ENCODE measurements around the gene MAN2A2. TPM values are rescaled to one million over a fixed set of nuclear protein-coding genes. Genes with fewer than 3 reads are reported as not detected.
A peak's percentile ranks its signal among the peaks of the same experiment; 100 is the strongest.
"Not testable (repeated sequence)": the region's sequence is repeated elsewhere in the genome, so short reads cannot be mapped to it uniquely, and the experiment has no call there.

MAN2A2 gene
- total RNA-seq, 2 experiments from 2014 or later, result 139 to 141 TPM

- Mint-ChIP-seq H3K4me1 (ENCODE audit: low read depth) (peaks cover 27% of the 10 kb centered on the region), H3K27ac (peak overlapping the region; percentile 75), H3K9me3 (no peaks in the 10 kb centered on the region), H3K36me3 (ENCODE audit: low read depth) (peaks cover 29% of the 10 kb centered on the region), H3K27me3 (ENCODE audit: low read depth) (no peaks in the 10 kb centered on the region), H3K4me3 (peak overlapping the region; percentile 78)
- CTCF ChIA-PET, result interaction anchor here (1.0 to 8.1 kb wide), 6 partner anchors 11 to 256 kb away, joined by 4 to 169 read pairs (median 4); partner anchors contain the start of genes HDDC3 and UNC45A
- DNase-seq, result no peak
- intact Hi-C loops (cut with micrococcal nuclease), result loop anchor here (1.0 to 5.0 kb wide), 3 partner anchors 31 to 118 kb away; partner anchors contain the start of genes PRC1 and VPS33B
Observed at GRCh38 chr15:90903733-90904536, 833 bp downstream of the MAN2A2 start.

GRCh38 chr15:90904746-90905145, 1.6 kb downstream of the MAN2A2 start:
- intact Hi-C loops (cut with micrococcal nuclease), result loop anchor here (5.0 kb wide), 1 partner anchor 118 kb away; the partner anchor contains the start of gene VPS33B
- H3K27ac Mint-ChIP-seq, result no peak overlapping the region
- DNase-seq, result no peak
- no peaks in the 10 kb centered on the region for H3K27me3 Mint-ChIP-seq (ENCODE audit: low read depth)
- no peaks in the 10 kb centered on the region for H3K9me3 Mint-ChIP-seq
- CTCF ChIA-PET, result interaction anchor here (1.0 to 8.1 kb wide), 5 partner anchors 19 to 257 kb away, joined by 4 to 169 read pairs (median 4); partner anchors contain the start of genes HDDC3 and UNC45A
- no peak overlapping the region for H3K4me3 Mint-ChIP-seq
- peaks cover 35% of the 10 kb centered on the region for H3K36me3 Mint-ChIP-seq (ENCODE audit: low read depth)
- peaks cover 27% of the 10 kb centered on the region for H3K4me1 Mint-ChIP-seq (ENCODE audit: low read depth)

GRCh38 chr15:90905306-90906180, 2.4 kb downstream of the MAN2A2 start:
- Mint-ChIP-seq H3K27ac (no peak overlapping the region), H3K36me3 (ENCODE audit: low read depth) (peaks cover 40% of the 10 kb centered on the region), H3K4me1 (ENCODE audit: low read depth) (peaks cover 27% of the 10 kb centered on the region), H3K27me3 (ENCODE audit: low read depth) (no peaks in the 10 kb centered on the region), H3K4me3 (no peak overlapping the region), H3K9me3 (no peaks in the 10 kb centered on the region)
- no peak for DNase-seq
- intact Hi-C loops (cut with micrococcal nuclease), result no loop called here
- CTCF ChIA-PET, result interaction anchor here (1.0 to 8.1 kb wide), 3 partner anchors 20 to 256 kb away, joined by 4 to 169 read pairs (median 12); partner anchors contain the start of genes HDDC3 and UNC45A

- intact Hi-C loops (cut with micrococcal nuclease), result no loop called here
- Mint-ChIP-seq H3K27me3 (ENCODE audit: low read depth) (no peaks in the 10 kb centered on the region), H3K4me3 (no peak overlapping the region), H3K36me3 (ENCODE audit: low read depth) (peaks cover 43% of the 10 kb centered on the region), H3K9me3 (no peaks in the 10 kb centered on the region), H3K27ac (no peak overlapping the region), H3K4me1 (ENCODE audit: low read depth) (peaks cover 24% of the 10 kb centered on the region)
- CTCF ChIA-PET, result interaction anchor here (2.3 to 8.1 kb wide), 2 partner anchors 21 to 27 kb away, joined by 12 to 169 read pairs; partner anchors contain the start of genes HDDC3 and UNC45A
- no peak for DNase-seq
Observed at GRCh38 chr15:90906181-90906849, 3.2 kb downstream of the MAN2A2 start.

- intact Hi-C loops (cut with micrococcal nuclease), result no loop called here
- DNase-seq, result no peak
- H3K27ac Mint-ChIP-seq, result no peak overlapping the region
- peaks cover 16% of the 10 kb centered on the region for H3K4me1 Mint-ChIP-seq (ENCODE audit: low read depth)
- H3K36me3 Mint-ChIP-seq (ENCODE audit: low read depth), result peaks cover 46% of the 10 kb centered on the region
- H3K27me3 Mint-ChIP-seq (ENCODE audit: low read depth), result no peaks in the 10 kb centered on the region
- no peaks in the 10 kb centered on the region for H3K9me3 Mint-ChIP-seq
- CTCF ChIA-PET, result interaction anchor here (2.3 to 8.1 kb wide), 2 partner anchors 21 to 26 kb away, joined by 12 to 169 read pairs; partner anchors contain the start of genes HDDC3 and UNC45A
- no peak overlapping the region for H3K4me3 Mint-ChIP-seq
Observed at GRCh38 chr15:90907051-90907660, 4.1 kb downstream of the MAN2A2 start.

- no peak for DNase-seq
- H3K4me1 Mint-ChIP-seq (ENCODE audit: low read depth), result peaks cover 16% of the 10 kb centered on the region
- no peaks in the 10 kb centered on the region for H3K27me3 Mint-ChIP-seq (ENCODE audit: low read depth)
- H3K27ac Mint-ChIP-seq, result no peak overlapping the region
- peaks cover 46% of the 10 kb centered on the region for H3K36me3 Mint-ChIP-seq (ENCODE audit: low read depth)
- intact Hi-C loops (cut with micrococcal nuclease), result no loop called here
- no peaks in the 10 kb centered on the region for H3K9me3 Mint-ChIP-seq
- H3K4me3 Mint-ChIP-seq, result no peak overlapping the region
- CTCF ChIA-PET, result no interaction called here
Observed at GRCh38 chr15:90907838-90908507, 4.9 kb downstream of the MAN2A2 start.

GRCh38 chr15:90909449-90909848, 6.3 kb downstream of the MAN2A2 start:
- peaks cover 54% of the 10 kb centered on the region for H3K36me3 Mint-ChIP-seq (ENCODE audit: low read depth)
- H3K27me3 Mint-ChIP-seq (ENCODE audit: low read depth); H3K4me3 Mint-ChIP-seq; H3K4me1 Mint-ChIP-seq (ENCODE audit: low read depth); CTCF ChIA-PET; DNase-seq; H3K27ac Mint-ChIP-seq; H3K9me3 Mint-ChIP-seq; intact Hi-C loops (cut with micrococcal nuclease): not testable (repeated sequence)

- H3K4me3 Mint-ChIP-seq, result no peak overlapping the region
- no peaks in the 10 kb centered on the region for H3K9me3 Mint-ChIP-seq
- no peak for DNase-seq
- CTCF ChIA-PET, result no interaction called here
- peaks cover 4% of the 10 kb centered on the region for H3K4me1 Mint-ChIP-seq (ENCODE audit: low read depth)
- H3K27me3 Mint-ChIP-seq (ENCODE audit: low read depth), result no peaks in the 10 kb centered on the region
- H3K27ac Mint-ChIP-seq, result no peak overlapping the region
- peaks cover 49% of the 10 kb centered on the region for H3K36me3 Mint-ChIP-seq (ENCODE audit: low read depth)
- intact Hi-C loops (cut with micrococcal nuclease), result no loop called here
Observed at GRCh38 chr15:90909976-90910375, 6.9 kb downstream of the MAN2A2 start.

- peaks cover 45% of the 10 kb centered on the region for H3K36me3 Mint-ChIP-seq (ENCODE audit: low read depth)
- CTCF ChIA-PET, result interaction anchor here (1.2 kb wide), 1 partner anchor 23 kb away, joined by 3 read pairs; no protein-coding TSS in a partner anchor
Observed at GRCh38 chr15:90910441-90911301, 7.6 kb downstream of the MAN2A2 start.

GRCh38 chr15:90911302-90911623, 8.2 kb downstream of the MAN2A2 start:
- intact Hi-C loops (cut with micrococcal nuclease), result no loop called here
- no peaks in the 10 kb centered on the region for H3K4me1 Mint-ChIP-seq (ENCODE audit: low read depth)
- CTCF ChIA-PET, result interaction anchor here (1.2 kb wide), 1 partner anchor 23 kb away, joined by 3 read pairs; no protein-coding TSS in a partner anchor
- H3K36me3 Mint-ChIP-seq (ENCODE audit: low read depth), result peaks cover 42% of the 10 kb centered on the region
- DNase-seq, result no peak
- H3K27me3 Mint-ChIP-seq (ENCODE audit: low read depth), result no peaks in the 10 kb centered on the region
- no peak overlapping the region for H3K4me3 Mint-ChIP-seq
- no peaks in the 10 kb centered on the region for H3K9me3 Mint-ChIP-seq
- H3K27ac Mint-ChIP-seq, result no peak overlapping the region

More at GRCh38 chr15:90910441-90911301, 7.6 kb downstream of the MAN2A2 start:
- DNase-seq, result no peak
- Mint-ChIP-seq H3K4me3 (no peak overlapping the region), H3K27me3 (ENCODE audit: low read depth) (no peaks in the 10 kb centered on the region), H3K27ac (no peak overlapping the region), H3K4me1 (ENCODE audit: low read depth) (no peaks in the 10 kb centered on the region), H3K9me3 (no peaks in the 10 kb centered on the region)
- intact Hi-C loops (cut with micrococcal nuclease), result no loop called here

Data from activated naive CD4-positive, alpha-beta T cell treated with anti-CD3 and anti-CD28 coated beads for 36 hours (primary cell).